Superior temporal gyrus (tissue), 1 donor: ENCODE data around the gene SRPK2.
"Not testable (repeated sequence)": the region's sequence is repeated elsewhere in the genome, so short reads cannot be mapped to it uniquely, and the experiment has no call there.

Experiments
- DNase-seq: peaks from one replicate; pipeline ENCODE4 v3.0.0-alpha.2; 2016; ENCODE audit errors: extremely low spot score

Gene SRPK2

DNA sequence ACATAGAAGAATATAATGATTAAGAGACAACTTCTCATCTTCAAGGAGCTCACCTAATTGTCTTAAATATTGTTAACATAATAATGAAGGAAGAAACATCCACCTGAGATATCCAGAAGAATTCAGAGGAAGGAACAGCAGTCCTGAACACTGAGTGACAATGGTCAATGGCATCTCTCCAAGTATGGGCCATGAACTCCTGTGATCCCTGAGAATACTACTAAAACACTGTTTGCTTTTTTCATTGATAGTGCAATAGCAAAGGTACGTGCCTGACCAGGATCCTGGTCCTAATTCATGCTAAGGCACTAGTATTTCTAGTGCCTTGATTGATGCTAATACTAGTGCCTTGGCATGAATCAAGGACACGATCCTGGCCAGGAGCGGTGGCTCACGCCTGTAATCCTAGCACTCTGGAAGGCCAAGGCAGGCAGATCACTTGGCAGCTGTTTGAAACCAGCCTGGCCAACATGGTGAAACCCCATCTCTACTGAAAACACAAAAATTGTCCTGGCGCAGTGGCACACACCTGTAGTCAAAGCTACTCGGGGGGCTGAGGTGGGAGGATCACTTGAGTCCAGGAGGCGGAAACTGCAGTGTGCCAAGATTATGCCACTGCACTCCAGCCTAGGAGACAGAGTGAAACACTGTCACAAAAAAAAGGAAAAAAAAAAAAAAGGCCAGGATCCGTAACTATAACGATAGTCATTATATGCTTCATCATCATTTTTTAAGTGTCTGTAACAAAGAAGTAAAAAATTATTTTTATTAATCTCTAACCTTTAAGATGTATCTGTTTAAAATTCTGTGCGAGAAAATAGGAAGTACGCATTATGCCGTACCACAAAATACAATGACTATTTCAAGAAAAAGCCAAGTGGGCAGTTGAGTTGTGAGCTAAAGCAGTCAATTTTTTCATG lies 49.1 kb downstream of the SRPK2 start:
- DNase-seq, result no peak

DNA sequence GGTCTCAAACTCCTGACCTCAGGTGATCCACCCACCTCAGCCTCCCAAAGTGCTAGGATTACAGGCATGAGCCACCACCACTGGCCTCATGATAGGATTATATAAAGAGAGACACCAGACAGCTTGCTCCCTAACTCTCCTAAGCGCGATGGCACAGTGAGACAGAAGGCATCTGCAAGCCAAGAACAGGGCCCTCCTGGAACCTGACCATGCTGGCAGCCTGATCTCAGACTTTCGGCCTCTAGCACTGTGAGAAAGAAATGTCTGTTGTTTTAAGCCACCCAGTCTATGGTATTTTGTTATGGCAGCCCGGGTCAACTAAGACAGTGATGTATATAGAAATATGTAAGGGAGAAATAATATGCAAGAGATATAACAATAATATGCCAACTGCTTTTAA lies 51.2 kb downstream of the SRPK2 start:
- no peak for DNase-seq

DNA sequence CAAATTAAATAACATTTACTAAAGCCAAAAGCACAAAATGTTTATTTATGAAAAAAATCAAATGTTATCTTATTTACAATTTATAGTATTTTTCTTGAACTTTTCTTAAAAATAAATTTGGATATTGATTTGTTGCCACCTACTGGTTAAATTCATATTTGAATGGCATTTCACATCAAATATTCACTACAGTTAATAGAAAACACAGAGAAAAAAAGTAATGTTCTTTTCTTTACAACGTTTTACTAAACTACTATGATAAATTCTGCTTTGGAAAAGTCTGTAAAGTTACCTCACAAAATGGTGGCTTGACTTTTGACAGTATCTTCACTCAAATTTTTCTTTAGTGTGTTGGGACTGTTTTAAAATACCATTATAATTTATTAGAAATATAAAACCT lies 52.7 kb downstream of the SRPK2 start:
- DNase-seq, result peak; percentile 76

DNA sequence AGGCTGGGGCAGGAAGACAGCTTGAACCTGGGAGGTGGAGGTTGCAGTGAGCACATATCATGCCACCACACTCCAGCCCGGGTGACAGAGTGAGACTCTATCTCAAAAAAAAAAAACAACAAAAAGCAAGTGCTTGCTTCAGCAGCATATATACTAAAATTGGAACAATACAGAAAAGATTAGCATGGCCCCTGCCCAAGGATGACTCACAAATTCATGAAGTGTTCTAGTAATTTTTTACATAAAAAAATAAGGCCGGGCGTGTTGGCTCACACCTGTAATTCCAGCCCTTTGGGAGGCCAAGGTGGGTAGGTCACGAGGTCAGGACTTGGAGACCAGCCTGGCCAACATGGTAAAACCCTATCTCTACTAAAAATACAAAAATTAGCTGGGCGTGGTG lies 56.1 kb downstream of the SRPK2 start:
- DNase-seq, result not testable (repeated sequence)

DNA sequence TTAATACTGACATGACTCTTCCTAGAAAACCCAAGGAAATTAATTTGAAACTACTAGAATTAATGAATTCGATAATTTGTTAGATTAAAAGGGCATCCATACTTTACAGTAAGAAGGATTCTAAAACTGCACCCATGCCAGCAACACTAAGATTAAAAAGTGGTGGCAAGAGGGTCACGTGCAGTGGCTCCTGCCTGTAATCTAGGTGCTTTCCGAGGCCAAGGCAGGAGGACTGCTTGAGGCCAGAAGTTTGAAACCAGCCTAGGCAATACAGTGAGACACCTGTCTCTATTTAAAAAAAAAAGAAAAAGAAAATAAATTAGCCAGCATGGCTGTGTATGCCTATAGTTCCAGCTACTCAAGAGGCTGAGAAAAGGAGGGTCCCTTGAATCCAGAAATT lies 58.2 kb downstream of the SRPK2 start:
- DNase-seq, result no peak

DNA sequence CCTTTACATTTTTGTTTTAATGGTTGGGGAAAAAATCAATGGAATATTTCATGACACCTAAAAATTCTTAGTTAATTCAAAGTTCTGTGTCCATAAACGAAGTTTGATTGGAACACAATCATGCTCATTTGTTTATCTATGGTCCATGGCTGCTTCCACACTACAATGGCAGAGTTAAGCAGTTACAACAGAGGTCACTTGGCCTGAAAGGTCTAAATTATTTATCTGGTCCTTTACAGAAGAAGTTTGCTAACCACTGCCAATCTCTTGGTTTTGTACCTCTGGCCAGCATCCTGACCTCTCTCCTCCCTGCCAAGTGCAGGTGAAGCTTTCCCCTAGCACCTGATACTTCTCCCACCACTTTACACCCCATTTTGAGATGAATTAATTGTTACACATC lies 61.5 kb downstream of the SRPK2 start:
- no peak for DNase-seq

DNA sequence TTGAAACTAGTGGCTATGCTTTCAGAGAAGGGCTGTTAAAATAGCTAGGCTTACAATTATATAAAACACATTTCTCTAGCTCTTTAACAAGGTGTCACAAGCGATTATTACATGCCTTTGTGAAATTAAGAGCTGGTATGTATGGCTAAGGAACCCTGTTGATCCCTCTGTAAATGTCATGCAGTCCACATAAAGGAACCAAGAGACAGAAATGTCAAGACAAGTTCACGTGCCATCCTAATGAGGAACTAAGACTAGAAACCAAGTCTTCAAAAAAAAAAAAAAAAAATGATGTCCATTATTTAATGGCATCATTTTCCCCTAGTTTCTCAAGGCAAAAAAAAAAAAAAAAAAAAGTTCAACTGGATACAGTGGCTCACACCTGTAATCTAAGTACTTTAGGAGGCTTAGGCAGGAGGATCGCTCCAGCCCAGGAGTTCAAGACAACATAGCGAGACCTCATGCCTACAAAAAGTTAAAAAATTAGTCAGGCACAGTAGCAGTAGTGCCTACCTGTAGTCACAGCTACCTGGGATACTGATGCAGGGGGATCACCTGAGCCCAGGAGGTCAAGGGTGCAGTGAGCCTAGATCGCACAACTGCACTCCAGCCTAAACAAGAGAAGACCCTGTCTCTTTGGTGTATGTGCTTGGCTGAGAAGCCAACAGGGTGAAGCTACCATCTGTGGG lies 63.4 kb downstream of the SRPK2 start:
- no peak for DNase-seq

DNA sequence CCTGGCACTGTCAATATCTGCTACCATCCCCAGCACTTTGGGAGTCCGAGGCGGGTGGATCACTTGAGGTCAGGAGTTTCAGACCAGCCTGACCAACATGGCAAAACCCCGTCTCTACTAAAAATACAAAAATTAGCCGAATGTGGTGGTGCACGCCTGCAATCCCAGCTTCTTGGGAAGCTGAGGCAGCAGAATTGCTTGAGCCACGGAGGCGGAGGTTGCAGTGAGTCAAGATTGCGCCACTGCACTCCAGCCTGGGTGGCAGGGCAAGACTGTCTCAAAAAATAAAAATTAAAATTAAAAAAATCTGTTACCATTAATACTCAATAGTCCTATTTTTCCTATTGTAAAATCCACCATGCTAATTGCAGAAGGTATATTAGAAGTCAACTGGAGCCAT lies 64.1 kb downstream of the SRPK2 start:
- not testable (repeated sequence) for DNase-seq

DNA sequence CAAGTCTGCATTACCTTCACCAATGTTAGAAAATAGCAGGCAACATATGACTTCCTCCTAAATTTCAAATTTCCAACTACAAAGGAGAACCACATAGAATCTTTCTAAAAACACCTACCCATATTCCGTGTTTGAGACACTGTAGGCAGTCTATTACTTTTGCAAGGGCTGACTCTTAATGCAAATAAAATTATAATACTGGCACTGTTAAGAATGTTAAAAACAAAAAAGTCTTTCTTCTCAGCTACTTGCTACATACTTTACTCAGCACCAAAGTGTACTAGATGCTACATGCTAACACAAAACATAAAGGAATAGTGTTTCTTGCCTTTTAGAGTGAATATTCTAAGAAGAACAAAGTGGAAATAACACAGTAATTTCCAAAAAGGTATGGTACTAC lies 65.4 kb downstream of the SRPK2 start:
- DNase-seq, result no peak

DNA sequence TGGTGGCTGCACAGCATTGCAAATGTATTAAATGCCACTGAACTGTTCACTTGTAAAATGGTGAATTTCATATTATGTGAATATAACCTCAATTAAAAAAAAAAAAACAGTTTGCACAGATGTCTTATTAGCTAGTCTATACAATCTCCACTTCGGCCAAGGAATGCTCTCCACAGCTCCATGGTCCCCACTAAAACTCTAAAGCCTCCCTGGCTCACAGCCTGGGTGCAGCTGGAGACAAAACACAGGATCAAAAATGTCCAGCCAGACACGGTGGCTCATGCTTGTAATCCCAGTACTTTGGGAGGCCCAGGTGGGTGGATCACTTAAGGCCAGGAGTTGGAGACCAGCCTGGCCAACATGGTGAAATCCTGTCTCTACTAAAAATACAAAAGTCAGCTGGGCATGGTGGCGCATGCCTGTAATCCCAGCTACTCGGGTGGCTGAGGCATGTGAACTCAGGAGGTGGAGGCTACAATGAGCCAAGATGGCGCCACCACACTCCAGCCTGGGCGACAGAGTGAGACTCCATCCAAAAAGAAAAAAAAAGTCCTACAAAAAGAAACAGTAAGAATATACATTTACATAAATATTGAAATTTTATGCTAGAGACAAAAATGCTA lies 66.0 kb downstream of the SRPK2 start:
- DNase-seq, result no peak

DNA sequence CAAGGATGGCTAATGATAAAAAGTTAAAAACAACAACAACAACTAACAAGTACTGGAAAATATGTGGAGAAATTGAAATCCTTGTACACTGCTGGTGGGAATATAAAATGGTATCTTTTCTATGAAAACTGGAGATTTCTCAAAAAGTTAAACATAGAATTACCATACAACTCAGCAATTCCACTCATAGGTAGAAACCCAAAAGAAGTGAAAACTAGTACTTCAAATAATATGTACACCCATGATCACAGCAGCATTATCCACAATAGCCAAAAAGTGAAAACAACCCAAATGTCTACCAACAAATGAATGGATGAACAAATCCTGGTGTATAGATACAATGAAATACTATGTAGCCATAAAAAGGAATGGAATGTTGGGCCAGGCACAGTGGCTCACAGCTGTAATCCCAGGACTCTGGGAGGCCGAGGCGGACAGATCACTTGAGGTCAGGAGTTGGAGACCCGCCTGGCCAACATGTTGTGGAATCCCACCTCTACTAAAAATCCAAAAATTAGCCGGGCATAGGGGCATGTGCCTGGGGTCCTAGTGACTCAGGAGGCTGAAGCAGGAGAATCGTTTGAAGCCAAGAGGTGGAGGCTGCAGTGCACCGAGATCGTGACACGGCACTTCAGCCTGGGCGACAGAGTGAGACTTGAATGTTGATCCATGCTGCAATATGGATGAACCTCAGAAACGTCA lies 66.8 kb downstream of the SRPK2 start:
- DNase-seq, result no peak

DNA sequence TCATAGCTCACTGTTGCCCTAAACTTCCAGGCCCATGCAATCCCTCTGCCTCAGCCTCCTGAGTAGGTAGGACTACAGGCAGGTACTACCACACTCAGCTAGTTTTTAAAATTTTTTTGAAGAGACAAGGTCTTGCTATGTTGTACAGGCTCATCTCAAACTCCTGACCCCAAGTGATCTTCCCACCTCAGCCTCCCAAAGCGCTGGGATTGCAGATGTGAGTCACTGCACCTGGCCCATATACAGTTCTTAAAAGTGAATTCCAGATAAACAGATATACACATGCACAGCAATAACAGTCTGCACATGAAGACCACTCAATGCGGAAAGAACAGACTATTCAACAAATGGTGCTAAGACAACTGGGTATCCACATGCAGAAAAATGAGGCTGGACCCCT lies 67.8 kb downstream of the SRPK2 start:
- no peak for DNase-seq

DNA sequence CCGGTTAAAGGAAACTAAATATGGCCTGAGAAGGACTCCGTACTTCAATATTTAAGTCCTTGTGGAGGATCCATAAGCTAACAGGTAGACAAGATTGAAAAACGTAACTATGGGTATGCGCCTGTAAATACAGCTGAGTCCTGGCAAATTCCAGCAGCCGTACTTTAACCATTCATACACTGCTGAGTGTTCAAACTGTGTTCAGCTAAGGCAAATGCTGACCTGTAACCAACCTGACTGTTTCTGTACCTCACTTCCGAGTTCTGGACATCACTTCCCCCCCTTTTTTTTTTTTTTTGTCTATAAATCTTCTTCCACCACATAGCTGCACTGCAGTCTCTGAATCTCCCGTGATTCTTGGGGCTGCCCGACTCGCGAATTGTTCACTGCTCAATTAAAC lies 69.1 kb downstream of the SRPK2 start:
- no peak for DNase-seq

DNA sequence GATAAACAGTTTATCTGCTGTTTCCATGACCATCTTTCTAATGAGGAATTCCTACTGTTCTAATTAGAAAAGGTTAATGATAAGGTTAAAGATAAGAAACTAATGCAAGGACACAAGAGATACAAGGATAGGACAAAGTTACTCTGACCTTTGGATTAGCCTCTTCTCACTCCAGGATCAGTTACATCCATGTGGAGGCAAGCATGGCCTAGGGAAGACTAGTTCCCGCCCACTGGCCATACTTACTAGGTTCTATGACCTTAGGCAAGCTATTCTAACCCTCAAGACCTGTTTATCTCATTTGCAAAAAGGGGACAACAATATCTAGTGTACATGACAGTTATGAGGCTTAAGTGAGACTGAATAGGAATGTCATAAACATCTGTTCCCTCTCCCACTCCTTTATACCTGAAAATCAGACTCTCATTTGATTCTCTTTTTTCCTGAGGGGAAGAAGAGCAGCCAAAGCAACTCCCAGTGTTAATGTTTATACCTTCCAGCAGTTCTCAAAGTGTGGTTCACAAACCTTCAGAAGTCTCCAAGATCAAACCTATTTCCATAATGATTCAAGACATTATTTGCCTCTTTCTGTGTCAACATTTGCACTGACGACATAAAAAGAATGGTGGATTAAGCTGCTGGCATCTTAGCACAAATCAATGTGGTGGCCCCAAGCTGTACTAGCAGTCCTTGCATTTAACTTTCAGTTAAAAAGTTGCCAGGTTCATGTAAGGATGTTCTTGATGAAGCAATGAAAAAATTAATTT lies 72.0 kb downstream of the SRPK2 start:
- no peak for DNase-seq

DNA sequence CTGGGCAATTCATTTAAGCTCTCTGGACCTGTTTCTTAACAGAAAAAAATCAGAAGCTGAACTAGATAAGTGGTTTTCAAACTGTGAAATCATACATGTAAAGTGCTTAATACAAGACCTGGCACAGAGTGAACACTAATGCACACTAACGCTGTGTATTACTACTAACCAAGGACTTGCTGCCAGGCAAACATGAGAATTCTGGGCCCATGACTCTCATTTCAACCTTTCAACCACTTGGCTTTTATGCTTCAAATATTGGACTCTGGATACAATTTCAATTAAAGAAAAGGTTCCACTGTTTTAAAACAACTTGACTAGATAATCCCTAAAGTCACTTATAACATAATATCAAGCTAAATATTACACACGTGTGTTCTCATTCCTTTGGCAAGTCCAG lies 73.4 kb downstream of the SRPK2 start:
- DNase-seq, result peak; percentile 18

DNA sequence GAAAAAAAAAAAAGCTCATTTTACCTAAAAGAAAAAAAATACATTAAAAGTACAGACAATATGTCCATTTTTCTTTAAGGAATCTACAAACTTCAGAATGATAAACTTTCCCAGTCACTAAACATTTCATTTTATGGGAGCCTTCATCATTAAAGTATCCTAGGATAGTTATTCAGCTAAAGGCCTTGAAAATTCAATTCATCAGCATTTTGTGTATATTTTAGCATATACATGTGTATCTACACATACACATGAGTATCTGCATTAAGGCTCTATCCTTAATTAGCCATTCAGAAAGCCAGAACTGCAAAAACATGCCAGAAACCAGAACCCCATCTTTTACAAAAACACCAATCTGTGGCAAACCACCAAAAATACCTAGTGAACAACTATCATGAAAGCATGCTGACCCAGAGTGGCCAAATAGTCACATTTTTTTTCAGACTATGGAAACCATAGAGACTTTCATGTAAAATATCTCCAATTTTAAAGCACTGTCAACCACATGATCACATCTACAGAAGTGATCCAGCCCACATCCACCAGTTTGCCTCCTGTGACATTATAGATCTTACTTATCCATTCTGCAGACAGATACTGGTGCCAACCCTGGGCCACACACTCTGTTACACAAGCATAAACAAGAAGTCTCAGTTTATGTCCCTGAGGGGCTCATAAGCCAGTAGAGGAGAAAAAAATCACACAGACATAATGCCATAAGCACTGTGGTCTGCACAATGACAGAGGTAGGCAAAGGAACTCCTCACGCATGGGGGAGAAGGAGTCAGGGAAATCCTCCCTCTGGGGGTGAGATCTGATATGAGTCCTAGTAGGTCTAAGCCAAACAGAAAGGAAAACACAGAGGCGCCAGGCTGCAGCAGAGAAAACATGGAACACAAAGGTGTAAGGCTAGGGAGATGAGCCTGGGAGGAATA lies 79.2 kb downstream of the SRPK2 start:
- no peak for DNase-seq

DNA sequence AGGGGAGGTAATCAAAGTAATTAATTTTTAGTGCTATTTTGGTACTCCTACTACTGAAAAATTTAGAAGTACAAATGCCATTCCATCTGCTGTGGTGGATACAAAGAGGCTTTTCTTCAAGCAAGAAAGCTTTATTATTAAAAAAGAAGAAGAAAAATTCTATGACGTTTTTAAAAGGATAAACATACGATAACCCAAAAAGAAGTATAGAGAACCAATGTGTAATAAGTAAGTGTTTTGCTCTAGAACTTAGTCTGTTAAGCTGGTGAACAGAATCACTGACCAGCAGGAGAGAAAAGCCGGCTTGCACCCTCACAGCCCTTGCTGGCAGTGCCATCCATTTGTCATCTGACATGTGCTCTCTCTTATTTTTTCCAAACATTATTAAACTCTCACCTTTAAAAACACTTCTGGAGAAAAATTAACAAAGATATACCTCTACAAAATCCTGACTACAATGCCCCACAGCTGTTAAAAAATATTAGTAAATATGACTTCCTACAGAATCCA lies 81.5 kb downstream of the SRPK2 start:
- DNase-seq, result peak; percentile 78

DNA sequence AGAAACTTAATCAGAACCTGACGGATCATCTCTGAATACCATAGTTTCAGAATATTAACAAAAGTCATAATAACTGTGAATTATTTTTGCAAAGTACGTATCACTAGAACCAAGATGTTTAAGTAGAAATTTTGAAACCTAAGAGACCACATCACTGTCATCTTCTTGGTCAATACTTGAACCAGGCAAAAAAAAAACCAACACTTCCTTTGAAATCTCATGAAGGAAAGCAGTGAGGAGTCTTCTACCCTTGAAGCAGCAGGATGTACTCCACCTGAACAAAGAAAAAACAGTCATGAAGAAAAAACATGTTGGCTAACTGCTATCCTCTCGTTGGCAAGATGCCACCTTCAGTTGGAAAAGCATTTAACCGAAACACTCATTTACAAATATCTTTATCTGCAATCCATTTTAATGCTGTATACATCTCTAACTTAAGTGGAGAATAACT lies 82.4 kb downstream of the SRPK2 start:
- DNase-seq, result peak; percentile 60

DNA sequence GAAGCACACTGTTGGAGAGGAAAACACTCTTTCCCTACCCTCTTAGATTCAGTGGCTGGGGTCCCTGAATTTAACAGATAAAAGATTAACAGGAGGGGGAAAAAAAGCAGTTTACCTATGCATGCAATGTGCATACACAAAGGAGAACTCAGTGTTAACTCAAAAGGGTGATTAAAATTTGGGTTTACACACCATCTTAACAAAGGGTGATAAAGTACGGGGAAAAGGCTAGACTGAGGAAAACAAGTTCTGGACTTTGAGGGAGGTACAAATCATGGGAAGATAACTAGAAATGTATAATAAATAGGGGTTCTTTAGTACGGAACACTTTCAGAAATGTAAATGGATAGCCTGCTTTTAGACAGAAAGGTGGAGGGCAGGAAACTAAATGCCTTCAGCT lies 83.1 kb downstream of the SRPK2 start:
- no peak for DNase-seq
